Osteoblast (primary cell): ENCODE measurements around the gene SLC7A9. TPM values are rescaled to one million over a fixed set of nuclear protein-coding genes. Genes with fewer than 3 reads are reported as not detected.
"Not testable (repeated sequence)": the region's sequence is repeated elsewhere in the genome, so short reads cannot be mapped to it uniquely, and the experiment has no call there.

Source experiments
- DNase-seq: peaks from one replicate; pipeline ENCODE4 v3.0.0; 2011; ENCODE audit warnings: low spot score, mixed read lengths; ENCODE audit not compliant: insufficient read length; ENCODE audit errors: missing footprints
- H2AFZ ChIP-seq: 2 replicates; pipeline ENCODE4 v1.6.0; 2011; ENCODE audit warnings: mild to moderate bottlenecking, low read length
- H3K27ac ChIP-seq: 2 replicates; pipeline ENCODE4 v1.5.1; 2011; ENCODE audit warnings: mild to moderate bottlenecking, low read depth, low read length, moderate library complexity
- H3K27me3 ChIP-seq: 2 replicates; pipeline ENCODE4 v1.6.0; 2012; ENCODE audit warnings: mild to moderate bottlenecking, control low read depth, inconsistent platforms, low read length, moderate library complexity; ENCODE audit not compliant: insufficient read depth
- H3K36me3 ChIP-seq: 2 replicates; pipeline ENCODE4 v1.5.1; 2011; ENCODE audit warnings: mild to moderate bottlenecking, low read length, control low read depth, moderate library complexity; ENCODE audit not compliant: insufficient read depth
- H3K4me1 ChIP-seq: 2 replicates; pipeline ENCODE4 v1.5.1; 2011; ENCODE audit warnings: mild to moderate bottlenecking, low read length, control low read depth, moderate library complexity; ENCODE audit not compliant: insufficient read depth
- H3K4me2 ChIP-seq: 2 replicates; pipeline ENCODE4 v1.6.0; 2011; ENCODE audit warnings: mild to moderate bottlenecking, low read length; ENCODE audit not compliant: insufficient read depth
- H3K4me3 ChIP-seq: fragments of 200-600 bp; sonication (generic); 3 replicates; pipeline ENCODE4 v1.5.1; 2012; ENCODE audit warnings: mild to moderate bottlenecking, low read length, inconsistent platforms; ENCODE audit not compliant: insufficient read depth
- H3K79me2 ChIP-seq: 2 replicates; pipeline ENCODE4 v1.6.0; 2012; ENCODE audit warnings: mild to moderate bottlenecking, low read length, control low read depth, inconsistent platforms; ENCODE audit not compliant: insufficient read depth
- H3K9me3 ChIP-seq: 2 replicates; pipeline ENCODE4 v1.5.1; 2011; ENCODE audit warnings: low read depth, low read length, control low read depth
- H4K20me1 ChIP-seq: 2 replicates; pipeline ENCODE4 v1.6.0; 2012; ENCODE audit warnings: mild to moderate bottlenecking, low read length, control low read depth; ENCODE audit not compliant: insufficient read depth
- CTCF ChIP-seq: IDR thresholded peaks from 2 replicates; pipeline ENCODE4 v1.5.1; 2011; ENCODE audit warnings: mild to moderate bottlenecking, low read depth, low read length, moderate library complexity; ENCODE audit errors: extremely low read depth
- total RNA-seq: library from RNA; depleted of rRNA; stranded (reverse); fragments of >200 nt; gene quantifications from 2 replicates; pipeline ENCODE4 v1.2.3, GENCODE V29; 2012

Gene SLC7A9
- total RNA-seq, 1 donor: under 0.01 TPM

GRCh38 chr19:32800754-32801153, 68.8 kb downstream of the SLC7A9 start:
- Histone ChIP-seq H3K4me3 (no peak overlapping the region), H3K9me3 (no peaks in the 10 kb centered on the region), H3K27me3 (no peaks in the 10 kb centered on the region), H2AFZ (no peak overlapping the region), H3K27ac (no peak overlapping the region), H3K79me2 (no peaks in the 10 kb centered on the region), H3K36me3 (no peaks in the 10 kb centered on the region), H4K20me1 (no peaks in the 10 kb centered on the region), H3K4me1 (no peaks in the 10 kb centered on the region), H3K4me2 (no peak overlapping the region)
- no peak for DNase-seq
- no peak for TF ChIP-seq CTCF

- TF ChIP-seq CTCF: no peak
- H3K79me2 ChIP-seq: no peaks in the 10 kb centered on the region
- no peaks in the 10 kb centered on the region for H4K20me1 ChIP-seq
- no peaks in the 10 kb centered on the region for H3K4me1 ChIP-seq
- H3K27ac ChIP-seq: no peak overlapping the region
- no peak overlapping the region for H3K4me3 ChIP-seq
- H3K36me3 ChIP-seq: no peaks in the 10 kb centered on the region
- no peaks in the 10 kb centered on the region for H3K27me3 ChIP-seq
- no peaks in the 10 kb centered on the region for H3K9me3 ChIP-seq
- H3K4me2 ChIP-seq: no peak overlapping the region
- no peak for DNase-seq
- H2AFZ ChIP-seq: no peak overlapping the region
These were observed 69.4 kb downstream of the SLC7A9 start for GRCh38 chr19:32800191-32800590.

GRCh38 chr19:32798201-32798600, 71.4 kb downstream of the SLC7A9 start:
- no peak overlapping the region for H2AFZ ChIP-seq
- H3K36me3 ChIP-seq: no peaks in the 10 kb centered on the region
- H3K4me2 ChIP-seq: no peak overlapping the region
- H3K9me3 ChIP-seq: no peaks in the 10 kb centered on the region
- no peaks in the 10 kb centered on the region for H3K27me3 ChIP-seq
- H3K4me1 ChIP-seq: no peaks in the 10 kb centered on the region
- TF ChIP-seq CTCF: no peak
- H3K27ac ChIP-seq: no peak overlapping the region
- no peak for DNase-seq
- H3K4me3 ChIP-seq: no peak overlapping the region
- H3K79me2 ChIP-seq: no peaks in the 10 kb centered on the region
- no peaks in the 10 kb centered on the region for H4K20me1 ChIP-seq

- no peaks in the 10 kb centered on the region for H4K20me1 ChIP-seq
- no peak overlapping the region for H3K4me3 ChIP-seq
- H2AFZ ChIP-seq: no peak overlapping the region
- no peaks in the 10 kb centered on the region for H3K36me3 ChIP-seq
- no peaks in the 10 kb centered on the region for H3K79me2 ChIP-seq
- no peaks in the 10 kb centered on the region for H3K4me1 ChIP-seq
- H3K4me2 ChIP-seq: no peak overlapping the region
- TF ChIP-seq CTCF: no peak
- H3K27ac ChIP-seq: no peak overlapping the region
- no peaks in the 10 kb centered on the region for H3K9me3 ChIP-seq
- no peak for DNase-seq
- no peaks in the 10 kb centered on the region for H3K27me3 ChIP-seq
These were observed 80.1 kb downstream of the SLC7A9 start for GRCh38 chr19:32789429-32789828.

- not testable (repeated sequence) for H3K9me3 ChIP-seq, H4K20me1 ChIP-seq, H2AFZ ChIP-seq, H3K27me3 ChIP-seq, H3K27ac ChIP-seq, H3K79me2 ChIP-seq, H3K4me1 ChIP-seq, H3K4me3 ChIP-seq, H3K4me2 ChIP-seq, DNase-seq, H3K36me3 ChIP-seq
These were observed 81.7 kb downstream of the SLC7A9 start for GRCh38 chr19:32787895-32788294.

GRCh38 chr19:32787161-32787813, 82.3 kb downstream of the SLC7A9 start:
- H3K4me2 ChIP-seq, H2AFZ ChIP-seq, H3K27me3 ChIP-seq, H3K36me3 ChIP-seq, H3K9me3 ChIP-seq, H3K4me1 ChIP-seq, H3K79me2 ChIP-seq, H3K4me3 ChIP-seq, DNase-seq, H4K20me1 ChIP-seq, H3K27ac ChIP-seq: not testable (repeated sequence)
